Activated naive CD8-positive, alpha-beta T cell (primary cell): Measurements from ENCODE around the gene EMX1.

ENCODE experiments used
- H3K27ac Mint-ChIP-seq: one replicate; pipeline ENCODE4 v1.8.0; 2021; ENCODE audit warnings: mixed read lengths
- H3K27me3 Mint-ChIP-seq: one replicate; pipeline ENCODE4 v1.8.0; 2021; ENCODE audit warnings: mixed read lengths
- H3K36me3 Mint-ChIP-seq: one replicate; pipeline ENCODE4 v1.8.0; 2021; ENCODE audit warnings: mixed read lengths
- H3K4me1 Mint-ChIP-seq: one replicate; pipeline ENCODE4 v1.8.0; 2021; ENCODE audit warnings: low read depth, mixed read lengths
- H3K4me3 Mint-ChIP-seq: one replicate; pipeline ENCODE4 v1.8.0; 2021; ENCODE audit warnings: mild to moderate bottlenecking, mixed read lengths
- H3K9me3 Mint-ChIP-seq: one replicate; pipeline ENCODE4 v1.8.0; 2021; ENCODE audit warnings: low read depth, mixed read lengths

EMX1 gene

GRCh38 chr2:72915907-72916742 is 1.2 kb upstream of the EMX1 start:
- Mint-ChIP-seq H3K27me3 (peaks cover 51% of the 10 kb centered on the region), H3K9me3 (no peaks in the 10 kb centered on the region), H3K4me3 (peak overlapping the region; percentile 73), H3K36me3 (no peaks in the 10 kb centered on the region), H3K27ac (no peak overlapping the region), H3K4me1 (peaks cover 34% of the 10 kb centered on the region)

- Mint-ChIP-seq H3K36me3 (no peaks in the 10 kb centered on the region), H3K4me1 (peaks cover 34% of the 10 kb centered on the region), H3K27ac (no peak overlapping the region), H3K27me3 (peaks cover 50% of the 10 kb centered on the region), H3K4me3 (peak overlapping the region; percentile 81), H3K9me3 (no peaks in the 10 kb centered on the region)
Measured at GRCh38 chr2:72916743-72917137, 579 bp upstream of the EMX1 start.

- no peaks in the 10 kb centered on the region for H3K36me3 Mint-ChIP-seq
- H3K4me1 Mint-ChIP-seq, result peaks cover 34% of the 10 kb centered on the region
- peak overlapping the region; percentile 80 for H3K4me3 Mint-ChIP-seq
- no peak overlapping the region for H3K27ac Mint-ChIP-seq
- H3K27me3 Mint-ChIP-seq, result peaks cover 50% of the 10 kb centered on the region
- no peaks in the 10 kb centered on the region for H3K9me3 Mint-ChIP-seq
Measured at GRCh38 chr2:72917877-72918553, 696 bp downstream of the EMX1 start.

GRCh38 chr2:72919414-72920317 is 2.3 kb downstream of the EMX1 start:
- Mint-ChIP-seq H3K27me3 (peaks cover 44% of the 10 kb centered on the region), H3K4me3 (peak overlapping the region; percentile 22), H3K4me1 (peaks cover 35% of the 10 kb centered on the region), H3K36me3 (no peaks in the 10 kb centered on the region), H3K9me3 (no peaks in the 10 kb centered on the region), H3K27ac (no peak overlapping the region)

GRCh38 chr2:72920318-72921087 is 3.2 kb downstream of the EMX1 start:
- H3K4me3 Mint-ChIP-seq, result peak overlapping the region; percentile 67
- H3K27me3 Mint-ChIP-seq, result peaks cover 37% of the 10 kb centered on the region
- peaks cover 26% of the 10 kb centered on the region for H3K4me1 Mint-ChIP-seq
- no peaks in the 10 kb centered on the region for H3K36me3 Mint-ChIP-seq
- no peaks in the 10 kb centered on the region for H3K9me3 Mint-ChIP-seq
- no peak overlapping the region for H3K27ac Mint-ChIP-seq

- Mint-ChIP-seq H3K27ac (no peak overlapping the region), H3K36me3 (no peaks in the 10 kb centered on the region), H3K27me3 (peaks cover 40% of the 10 kb centered on the region), H3K9me3 (no peaks in the 10 kb centered on the region), H3K4me3 (no peak overlapping the region), H3K4me1 (peaks cover 24% of the 10 kb centered on the region)
Measured at GRCh38 chr2:72921088-72921851, 4.0 kb downstream of the EMX1 start.

GRCh38 chr2:72921853-72922252 is 4.5 kb downstream of the EMX1 start:
- Mint-ChIP-seq H3K9me3 (no peaks in the 10 kb centered on the region), H3K36me3 (no peaks in the 10 kb centered on the region), H3K27ac (no peak overlapping the region), H3K27me3 (peaks cover 39% of the 10 kb centered on the region), H3K4me1 (peaks cover 23% of the 10 kb centered on the region), H3K4me3 (no peak overlapping the region)

- H3K9me3 Mint-ChIP-seq, result no peaks in the 10 kb centered on the region
- H3K27me3 Mint-ChIP-seq, result peaks cover 36% of the 10 kb centered on the region
- no peaks in the 10 kb centered on the region for H3K36me3 Mint-ChIP-seq
- H3K27ac Mint-ChIP-seq, result no peak overlapping the region
- H3K4me3 Mint-ChIP-seq, result peak overlapping the region; percentile 28
- H3K4me1 Mint-ChIP-seq, result peaks cover 16% of the 10 kb centered on the region
Measured at GRCh38 chr2:72923833-72924352, 6.6 kb downstream of the EMX1 start.

- Mint-ChIP-seq H3K27me3 (peaks cover 32% of the 10 kb centered on the region), H3K36me3 (no peaks in the 10 kb centered on the region), H3K4me1 (peaks cover 9% of the 10 kb centered on the region), H3K9me3 (no peaks in the 10 kb centered on the region), H3K4me3 (no peak overlapping the region), H3K27ac (no peak overlapping the region)
Measured at GRCh38 chr2:72924353-72925240, 7.3 kb downstream of the EMX1 start.

- no peak overlapping the region for H3K4me3 Mint-ChIP-seq
- peaks cover 6% of the 10 kb centered on the region for H3K4me1 Mint-ChIP-seq
- H3K27ac Mint-ChIP-seq, result no peak overlapping the region
- no peaks in the 10 kb centered on the region for H3K36me3 Mint-ChIP-seq
- peaks cover 30% of the 10 kb centered on the region for H3K27me3 Mint-ChIP-seq
- no peaks in the 10 kb centered on the region for H3K9me3 Mint-ChIP-seq
Measured at GRCh38 chr2:72925328-72925943, 8.1 kb downstream of the EMX1 start.

- no peaks in the 10 kb centered on the region for H3K36me3 Mint-ChIP-seq
- H3K4me1 Mint-ChIP-seq, result peaks cover 5% of the 10 kb centered on the region
- H3K9me3 Mint-ChIP-seq, result no peaks in the 10 kb centered on the region
- H3K27ac Mint-ChIP-seq, result no peak overlapping the region
- no peak overlapping the region for H3K4me3 Mint-ChIP-seq
- peaks cover 29% of the 10 kb centered on the region for H3K27me3 Mint-ChIP-seq
Measured at GRCh38 chr2:72926368-72926767, 9.0 kb downstream of the EMX1 start.

GRCh38 chr2:72926811-72927465 is 9.6 kb downstream of the EMX1 start:
- Mint-ChIP-seq H3K36me3 (no peaks in the 10 kb centered on the region), H3K9me3 (no peaks in the 10 kb centered on the region), H3K4me3 (no peak overlapping the region), H3K27ac (no peak overlapping the region), H3K4me1 (peaks cover 5% of the 10 kb centered on the region), H3K27me3 (peaks cover 23% of the 10 kb centered on the region)
